HG02870 (cell line): ENCODE results near the gene IFIT1.

Source experiments
- ATAC-seq: cut with Tn5 transposase; IDR thresholded peaks from one replicate; pipeline ENCODE4 v1.9.1; 2021; ENCODE audit warnings: mild to moderate bottlenecking, moderate library complexity; ENCODE audit not compliant: unreplicated experiment

The IFIT1 gene

GRCh38 chr10:89391907-89392756 is at the start of gene IFIT1:
TSS of gene IFIT1 (plus strand) at chr10:89392623. CDS start at chr10:89392713, 90 bp downstream.
- ATAC-seq: peak; percentile 79

GRCh38 chr10:89343089-89343767 is 49.2 kb upstream of the IFIT1 start:
- no peak for ATAC-seq

- no peak for ATAC-seq
Observed at GRCh38 chr10:89344156-89344555, 48.3 kb upstream of the IFIT1 start.

GRCh38 chr10:89345367-89346000 is 46.9 kb upstream of the IFIT1 start:
- ATAC-seq: no peak

GRCh38 chr10:89346405-89347254 is 45.8 kb upstream of the IFIT1 start:
- no peak for ATAC-seq

GRCh38 chr10:89347701-89348457 is 44.5 kb upstream of the IFIT1 start:
- ATAC-seq: no peak

GRCh38 chr10:89348481-89348880 is 43.9 kb upstream of the IFIT1 start:
- no peak for ATAC-seq

- no peak for ATAC-seq
Observed at GRCh38 chr10:89348975-89349374, 43.4 kb upstream of the IFIT1 start.

- peak; percentile 29 for ATAC-seq
Observed at GRCh38 chr10:89350631-89351315, 41.6 kb upstream of the IFIT1 start.

GRCh38 chr10:89351412-89351779 is 41.0 kb upstream of the IFIT1 start:
- peak; percentile 83 for ATAC-seq

GRCh38 chr10:89351780-89352597 is 40.4 kb upstream of the IFIT1 start:
- peak; percentile 46 for ATAC-seq

GRCh38 chr10:89352802-89353201 is 39.6 kb upstream of the IFIT1 start:
- no peak for ATAC-seq

- no peak for ATAC-seq
Observed at GRCh38 chr10:89355394-89355931, 37.0 kb upstream of the IFIT1 start.

GRCh38 chr10:89357096-89357495 is 35.3 kb upstream of the IFIT1 start:
- no peak for ATAC-seq

- ATAC-seq: no peak
Observed at GRCh38 chr10:89357975-89358374, 34.4 kb upstream of the IFIT1 start.

- no peak for ATAC-seq
Observed at GRCh38 chr10:89360157-89360556, 32.3 kb upstream of the IFIT1 start.

- no peak for ATAC-seq
Observed at GRCh38 chr10:89362929-89363328, 29.5 kb upstream of the IFIT1 start.

GRCh38 chr10:89363729-89364442 is 28.5 kb upstream of the IFIT1 start:
- no peak for ATAC-seq
